Right forelimb (tissue), 1 donor: ENCODE measurements around the gene MEF2D.

ENCODE experiments used
- DNase-seq: peaks from one replicate; pipeline ENCODE4 v3.0.0-alpha.2; 2018

Gene MEF2D

DNA sequence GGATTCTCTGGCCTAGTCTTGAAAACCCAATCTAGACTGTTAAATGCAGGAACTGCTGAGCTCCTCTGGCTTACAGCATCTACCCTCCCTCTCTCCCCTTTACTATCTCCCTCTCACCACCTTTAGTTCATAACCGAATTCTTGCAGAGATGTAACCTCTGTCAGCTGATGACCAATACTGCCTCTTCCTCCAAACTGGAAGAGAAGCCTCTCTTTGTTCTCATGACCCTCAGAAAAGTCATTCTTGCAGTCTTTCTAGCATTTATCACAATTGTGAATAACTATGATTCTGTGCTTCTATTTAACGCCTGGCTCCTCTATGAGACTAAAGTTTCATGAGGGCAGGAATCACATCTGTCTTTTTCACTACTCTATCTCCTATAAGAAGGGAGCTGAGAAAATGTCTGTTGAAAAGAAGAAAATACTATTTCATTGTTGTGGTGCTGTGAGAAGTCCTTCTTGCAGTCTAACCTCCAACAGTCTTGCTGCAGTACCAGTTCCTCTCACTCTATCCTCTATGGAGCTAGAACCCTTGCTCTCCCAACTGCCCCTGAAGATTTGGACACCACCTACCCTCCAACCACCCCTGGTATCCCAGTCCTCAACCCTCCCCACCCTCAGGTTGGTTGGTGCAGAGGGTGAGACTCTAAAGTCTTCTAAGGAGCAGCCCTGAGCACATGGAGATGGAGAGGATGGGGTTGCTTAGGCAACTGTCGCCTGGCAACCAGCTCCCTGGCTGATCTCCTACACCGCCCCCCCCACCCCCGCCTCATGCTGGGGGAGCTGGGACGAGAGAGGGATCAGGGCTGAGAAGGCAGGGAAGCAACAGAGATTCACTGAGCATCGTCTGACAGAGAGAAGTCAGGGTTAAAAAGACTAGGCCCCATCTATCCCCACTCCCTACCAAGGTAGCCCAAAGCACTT lies 13.9 kb downstream of the MEF2D start:
- no peak for DNase-seq

DNA sequence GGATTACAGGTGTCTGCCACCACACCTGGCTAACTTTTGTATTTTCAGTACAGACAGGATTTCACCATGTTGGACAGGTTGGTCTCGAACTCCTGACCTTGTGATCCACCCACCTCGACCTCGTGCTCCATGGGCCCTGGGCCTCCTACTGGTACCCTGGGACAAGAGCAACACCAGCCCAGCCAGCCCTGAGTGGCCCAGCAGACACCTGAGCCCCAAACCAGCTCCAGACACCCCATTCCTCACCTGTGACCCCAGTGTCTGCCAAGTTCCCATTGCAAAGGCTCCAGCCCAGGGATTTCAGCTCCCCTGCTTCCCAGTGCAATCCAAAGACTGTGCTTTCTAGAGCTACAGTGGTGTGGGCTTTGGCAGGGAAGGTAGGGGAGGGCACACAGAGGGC lies 14.6 kb downstream of the MEF2D start:
- DNase-seq: no peak

DNA sequence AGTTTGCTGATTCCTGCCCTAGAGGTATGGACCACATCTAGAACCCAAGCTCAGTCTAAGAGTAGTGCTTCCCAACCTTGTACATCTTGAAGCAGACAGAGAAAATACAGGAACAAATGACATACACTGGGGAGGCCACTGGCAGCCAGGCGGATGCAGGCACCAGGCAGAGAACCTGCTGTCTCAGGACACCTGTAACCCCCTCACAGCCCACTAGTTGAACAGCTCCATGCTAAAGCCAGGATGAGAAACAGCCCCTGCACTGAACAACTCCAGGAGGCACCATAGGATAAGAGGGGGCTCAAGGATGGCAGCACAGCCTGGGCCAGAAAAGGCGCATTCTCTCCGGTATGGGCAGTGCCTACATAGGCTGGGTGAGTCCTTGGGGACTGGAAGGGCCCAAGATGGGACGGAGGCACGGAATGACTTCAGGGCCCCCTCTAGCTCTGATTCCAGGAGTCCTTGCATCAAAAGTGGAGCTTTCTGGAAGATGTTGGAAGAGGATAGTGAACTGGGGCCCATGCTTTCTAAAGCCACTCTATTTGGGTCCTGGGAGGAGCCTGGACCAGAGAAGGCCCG lies 16.0 kb downstream of the MEF2D start:
- no peak for DNase-seq

DNA sequence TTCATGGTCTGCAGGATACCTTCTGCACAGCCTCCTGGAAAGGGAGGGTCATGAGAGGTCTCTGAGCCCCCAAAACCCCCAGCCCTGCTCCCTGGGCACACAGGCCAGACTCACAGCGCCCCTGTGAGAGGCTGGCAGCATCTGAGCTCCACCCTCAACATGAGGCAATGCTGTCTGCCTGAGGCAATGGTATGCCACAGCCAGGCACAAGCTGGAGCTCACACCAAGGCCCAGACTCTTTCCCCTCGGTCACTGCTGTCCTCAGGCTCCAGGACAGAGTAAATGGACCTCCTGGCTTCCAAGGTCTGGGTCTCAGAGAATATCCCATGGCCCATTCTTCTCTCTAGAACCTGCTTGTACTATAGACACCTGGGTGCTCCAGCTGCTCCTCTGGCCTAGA lies 17.2 kb downstream of the MEF2D start:
- no peak for DNase-seq

DNA sequence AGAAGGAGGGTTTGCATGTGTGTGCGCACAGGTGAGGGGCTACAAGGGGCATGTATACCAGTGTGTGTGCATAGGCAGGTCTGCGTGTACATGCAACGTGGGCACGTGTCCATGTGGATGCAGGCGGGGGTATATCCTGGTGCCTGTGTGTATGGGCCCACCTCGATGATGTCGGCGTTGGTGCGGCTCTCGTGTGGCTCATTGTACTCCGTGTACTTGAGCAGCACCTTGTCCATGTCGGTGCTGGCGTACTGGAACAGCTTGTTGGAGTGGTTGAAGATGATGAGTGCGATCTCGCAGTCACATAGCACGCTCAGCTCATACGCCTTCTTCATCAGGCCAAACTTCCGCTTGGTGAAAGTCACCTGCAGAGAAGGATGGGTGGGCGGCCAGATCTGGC lies 18.3 kb downstream of the MEF2D start:
- no peak for DNase-seq

DNA sequence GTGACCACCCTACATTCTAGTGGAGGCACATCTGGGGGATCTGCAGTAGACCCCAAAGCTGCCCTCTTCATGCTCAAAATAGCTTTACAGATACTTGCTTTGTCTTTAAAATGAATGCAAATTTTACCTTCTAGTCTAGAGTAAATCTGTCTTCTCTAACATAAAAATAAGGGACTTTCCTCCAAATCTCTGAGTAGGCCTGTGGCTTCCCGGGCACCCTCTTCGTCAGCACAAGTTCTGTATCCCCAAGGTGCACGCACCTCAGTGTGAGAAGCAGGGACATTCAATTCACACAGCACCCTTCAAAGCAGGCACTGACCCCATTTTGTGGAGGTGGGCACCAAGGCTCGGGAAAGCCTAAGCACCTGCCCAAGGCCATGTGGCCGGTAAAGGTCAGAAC lies 19.0 kb downstream of the MEF2D start:
- DNase-seq: no peak

DNA sequence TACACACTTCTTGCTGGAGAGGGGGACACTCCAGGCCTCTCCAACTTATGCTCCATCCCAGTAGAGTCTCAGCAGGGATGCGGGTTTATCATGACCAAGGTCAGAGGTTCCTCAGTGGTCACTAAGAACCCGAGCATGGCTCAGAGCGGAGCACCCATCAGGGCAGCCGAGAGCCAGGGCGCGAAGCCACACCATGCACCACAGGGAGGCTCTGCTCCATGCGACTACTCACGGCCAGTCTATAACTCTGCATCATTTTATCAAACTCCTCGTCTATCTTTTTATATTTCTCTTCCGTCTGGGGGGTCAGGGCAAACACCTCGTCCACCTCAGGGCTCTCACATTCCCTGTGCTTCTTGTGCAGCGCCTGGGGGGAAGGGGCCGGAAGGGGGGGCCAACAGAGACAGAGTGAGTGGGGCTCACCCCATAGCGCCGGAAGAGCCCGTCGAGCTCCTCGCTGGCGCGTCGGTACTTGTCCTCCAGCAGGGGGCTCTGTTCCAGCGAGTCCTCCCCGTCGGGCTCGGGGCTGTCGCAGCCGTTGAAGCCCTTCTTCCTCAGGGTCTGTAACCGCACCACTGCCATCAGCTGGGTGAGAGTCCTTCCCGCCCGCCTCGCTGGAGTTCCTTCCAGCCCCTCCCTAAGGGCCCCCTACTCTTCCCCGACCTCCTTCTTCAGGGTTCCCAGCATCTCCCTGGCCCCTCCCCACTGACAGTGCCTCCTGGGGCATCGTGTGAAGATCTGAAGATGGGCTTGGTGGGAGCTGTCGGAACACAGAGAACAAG lies 20.0 kb downstream of the MEF2D start:
- DNase-seq: no peak

DNA sequence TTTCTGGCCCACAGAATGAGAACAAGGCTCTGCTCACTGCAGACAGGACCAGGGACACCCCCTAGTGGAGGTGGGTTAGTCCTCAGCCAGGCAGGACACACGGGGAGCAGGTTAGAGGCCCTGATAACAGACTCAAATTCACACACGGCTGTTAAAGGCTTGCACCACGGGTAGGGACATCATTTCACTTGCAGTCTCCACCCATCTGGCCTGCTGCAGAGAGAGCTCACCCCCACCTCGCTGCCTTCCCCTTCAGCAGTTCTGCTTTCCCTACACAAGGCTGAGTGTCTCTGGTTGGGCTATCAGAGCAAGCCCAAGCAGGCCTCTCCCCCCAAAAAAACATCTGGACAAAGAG lies 20.6 kb downstream of the MEF2D start:
- no peak for DNase-seq

DNA sequence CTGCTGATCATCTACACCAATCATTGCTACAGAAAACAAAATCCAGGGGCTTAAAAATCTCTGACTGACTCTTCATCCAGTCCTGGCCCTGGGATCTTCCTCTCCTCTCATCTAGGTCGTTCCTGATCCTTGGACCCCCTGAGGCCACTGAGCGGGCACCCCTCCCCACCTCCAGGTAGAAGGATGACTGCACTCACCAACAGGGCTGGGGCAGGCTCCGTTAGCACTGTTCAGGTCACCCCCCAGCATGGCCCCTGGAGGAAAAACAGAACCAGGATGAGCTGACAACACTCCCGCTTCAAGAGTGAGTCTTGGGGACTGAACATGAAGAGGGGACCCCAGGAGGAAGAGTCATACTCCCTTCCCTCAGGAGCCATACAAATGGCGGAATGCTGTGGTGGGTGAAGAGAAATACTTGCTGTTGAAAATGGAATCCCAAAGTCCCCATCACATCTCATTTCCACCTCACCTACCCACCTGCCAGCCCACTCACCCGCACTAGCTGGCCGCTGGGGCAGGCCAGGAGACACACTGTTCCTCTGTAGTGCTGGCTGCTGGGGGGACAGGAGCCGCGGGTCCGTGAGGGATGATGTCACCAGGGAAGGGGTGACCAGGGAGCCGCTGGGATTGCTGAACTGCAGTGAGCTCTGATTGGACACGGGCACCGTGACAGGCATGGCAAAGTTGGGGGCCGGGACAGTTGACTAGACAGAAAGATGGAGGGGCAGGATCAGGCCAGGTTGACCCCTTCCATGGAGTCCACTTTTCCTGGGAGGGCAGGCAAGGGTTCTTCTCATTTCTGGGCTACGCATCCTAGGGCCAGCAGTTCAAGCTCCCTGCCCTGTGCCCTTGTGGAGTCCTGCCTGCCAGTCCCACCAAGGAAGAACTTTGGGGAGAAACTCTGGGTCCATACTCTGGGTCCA lies 21.2 kb downstream of the MEF2D start:
- DNase-seq: no peak

DNA sequence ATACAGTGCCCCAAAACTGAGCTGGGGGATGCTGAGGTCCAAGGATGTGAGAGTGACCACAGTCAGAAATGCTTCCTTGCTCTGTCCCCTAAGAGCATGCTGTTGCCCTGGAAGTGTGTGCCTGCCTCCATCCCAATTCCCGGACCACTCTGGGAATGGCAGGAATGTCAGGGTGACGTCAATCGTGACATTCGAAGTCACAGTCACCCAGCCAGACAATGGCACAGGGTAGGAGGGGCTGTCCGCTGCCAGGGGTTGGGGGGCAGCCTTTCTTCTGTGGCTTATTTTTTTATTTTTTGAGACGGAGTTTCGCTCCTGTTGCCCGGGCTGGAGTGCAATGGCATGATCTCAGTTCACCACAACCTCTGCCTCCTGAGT lies 22.3 kb downstream of the MEF2D start:
- no peak for DNase-seq

DNA sequence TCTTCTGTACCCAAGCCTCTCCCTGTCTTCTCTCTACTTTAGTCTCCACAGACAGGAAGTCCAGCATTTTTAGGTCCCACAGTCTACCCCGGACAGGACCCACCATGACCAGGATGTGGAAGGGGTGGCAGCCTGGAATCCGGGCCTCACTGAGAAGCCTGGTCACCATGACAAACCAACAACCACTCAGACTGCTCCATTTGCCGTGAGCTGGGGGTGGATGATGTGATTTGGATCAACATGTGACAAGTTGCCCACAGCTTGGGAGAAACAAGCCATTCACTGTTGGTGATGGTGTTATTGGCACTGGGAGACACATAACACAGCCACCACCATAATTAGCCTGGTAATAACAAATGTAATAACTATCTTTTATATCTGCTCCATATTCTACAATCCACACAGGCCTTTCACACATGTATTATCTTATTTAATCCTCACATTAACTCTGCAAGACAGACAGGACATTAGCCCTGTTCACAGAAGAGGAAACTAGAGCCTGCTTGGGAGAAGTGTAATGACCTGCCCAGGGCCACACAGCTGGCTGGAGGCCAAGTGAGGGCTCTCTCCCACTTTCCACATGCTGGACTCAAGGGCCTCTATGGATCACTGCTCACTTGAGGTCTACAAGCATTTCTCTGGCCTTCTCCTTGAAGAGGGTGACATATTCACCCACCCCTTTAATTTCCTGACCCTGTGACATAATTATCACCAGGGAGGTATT lies 22.9 kb downstream of the MEF2D start:
- no peak for DNase-seq

DNA sequence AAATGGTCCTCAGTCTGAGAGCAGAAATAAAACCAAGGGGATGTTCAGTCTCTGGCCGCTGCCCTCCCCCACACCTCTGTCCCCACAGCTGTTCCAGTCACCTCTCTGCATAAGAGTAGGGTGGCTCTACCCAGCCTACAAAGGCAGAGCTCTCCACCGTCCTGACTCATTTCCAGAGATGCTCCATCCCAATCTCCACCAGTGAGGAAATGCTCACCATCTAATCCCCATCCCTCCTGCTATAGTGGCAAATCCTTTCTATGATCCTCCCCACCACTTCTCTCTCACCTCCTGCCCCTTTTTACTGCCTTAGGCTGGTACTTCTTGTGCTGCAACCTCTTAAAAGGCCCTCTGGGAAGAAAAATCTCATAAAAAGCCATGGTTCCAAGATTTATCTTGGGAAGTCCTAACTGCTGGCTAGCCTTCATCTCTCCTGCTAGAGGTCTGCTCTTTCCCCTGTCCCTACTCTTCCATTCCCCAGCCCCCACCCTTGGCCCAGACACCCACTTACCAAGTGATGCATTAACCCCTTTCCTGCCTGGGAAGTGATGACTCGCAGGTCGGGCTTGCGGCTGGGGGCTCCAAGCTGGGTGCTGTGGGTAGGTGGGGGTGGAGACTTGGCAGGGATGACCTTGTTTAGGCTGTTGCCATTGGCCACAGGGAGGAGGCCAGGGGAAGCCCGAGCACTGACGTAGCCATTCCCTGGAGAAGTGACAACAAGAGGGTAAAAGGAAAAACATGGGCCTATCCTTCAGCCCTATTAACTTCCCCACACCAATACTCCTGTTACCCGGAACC lies 23.9 kb downstream of the MEF2D start:
- DNase-seq: no peak

DNA sequence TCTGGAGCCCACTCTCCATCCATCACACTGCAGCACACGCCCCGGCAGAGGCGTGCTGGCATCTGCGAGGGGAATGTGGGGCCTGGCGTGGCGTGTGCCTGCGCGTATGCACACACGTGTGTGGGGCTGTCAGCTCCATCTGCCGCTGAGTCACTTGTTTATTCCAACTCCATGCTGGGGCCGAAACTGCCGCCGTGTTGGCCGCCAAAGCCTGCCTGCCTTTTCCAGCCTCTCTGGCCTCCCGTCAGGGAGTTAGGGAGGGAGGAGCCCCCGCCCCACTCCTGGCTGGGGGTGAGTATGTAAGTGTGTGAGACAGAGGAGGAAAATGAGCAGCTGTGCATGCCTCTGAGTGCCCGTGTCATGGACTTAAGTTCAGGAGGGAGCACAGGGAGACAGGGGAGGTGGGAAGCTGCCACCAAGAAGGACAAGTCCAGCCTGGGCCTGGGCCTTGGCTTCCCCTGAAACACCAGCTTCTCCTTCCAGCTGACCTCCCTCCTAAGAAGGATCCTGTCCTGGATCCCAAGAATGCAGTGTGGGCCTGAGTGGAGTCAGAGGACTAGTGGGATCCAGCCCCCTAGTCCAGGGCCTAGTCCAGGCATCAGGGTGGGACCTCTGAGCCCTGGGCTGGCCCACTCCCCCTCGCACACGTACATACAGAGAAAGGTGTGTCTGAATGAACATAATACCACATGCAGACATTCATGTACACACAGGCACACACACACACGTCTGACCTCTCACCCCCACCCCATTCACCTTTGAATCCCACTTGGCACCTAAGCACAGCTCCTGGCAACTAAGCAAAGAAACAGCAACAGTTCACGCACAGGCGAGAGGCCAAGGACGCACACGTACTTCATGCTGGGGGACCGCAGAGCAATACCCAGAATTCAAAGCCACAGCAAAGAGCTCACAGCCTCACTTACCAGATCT lies 24.7 kb downstream of the MEF2D start:
- DNase-seq: no peak

DNA sequence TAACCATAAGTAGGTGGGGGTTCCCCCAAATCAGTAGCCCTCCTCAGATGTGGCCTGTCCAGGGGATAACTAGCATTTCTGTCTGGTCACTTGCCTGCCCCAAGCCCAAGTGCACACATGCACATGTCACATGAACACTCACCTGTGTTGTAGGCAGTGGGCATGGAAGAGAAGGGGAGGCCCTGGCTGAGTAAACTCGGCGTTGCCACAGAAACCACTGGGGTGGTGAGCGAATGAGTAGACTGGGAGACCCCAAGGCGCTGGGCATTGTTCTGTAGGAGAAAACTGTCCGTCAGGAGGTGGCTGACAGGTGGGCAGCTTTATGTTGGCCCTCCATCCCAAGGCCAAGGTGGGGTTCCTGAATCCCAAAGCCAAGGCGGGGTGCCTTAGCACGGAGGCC lies 25.6 kb downstream of the MEF2D start:
- DNase-seq: no peak

DNA sequence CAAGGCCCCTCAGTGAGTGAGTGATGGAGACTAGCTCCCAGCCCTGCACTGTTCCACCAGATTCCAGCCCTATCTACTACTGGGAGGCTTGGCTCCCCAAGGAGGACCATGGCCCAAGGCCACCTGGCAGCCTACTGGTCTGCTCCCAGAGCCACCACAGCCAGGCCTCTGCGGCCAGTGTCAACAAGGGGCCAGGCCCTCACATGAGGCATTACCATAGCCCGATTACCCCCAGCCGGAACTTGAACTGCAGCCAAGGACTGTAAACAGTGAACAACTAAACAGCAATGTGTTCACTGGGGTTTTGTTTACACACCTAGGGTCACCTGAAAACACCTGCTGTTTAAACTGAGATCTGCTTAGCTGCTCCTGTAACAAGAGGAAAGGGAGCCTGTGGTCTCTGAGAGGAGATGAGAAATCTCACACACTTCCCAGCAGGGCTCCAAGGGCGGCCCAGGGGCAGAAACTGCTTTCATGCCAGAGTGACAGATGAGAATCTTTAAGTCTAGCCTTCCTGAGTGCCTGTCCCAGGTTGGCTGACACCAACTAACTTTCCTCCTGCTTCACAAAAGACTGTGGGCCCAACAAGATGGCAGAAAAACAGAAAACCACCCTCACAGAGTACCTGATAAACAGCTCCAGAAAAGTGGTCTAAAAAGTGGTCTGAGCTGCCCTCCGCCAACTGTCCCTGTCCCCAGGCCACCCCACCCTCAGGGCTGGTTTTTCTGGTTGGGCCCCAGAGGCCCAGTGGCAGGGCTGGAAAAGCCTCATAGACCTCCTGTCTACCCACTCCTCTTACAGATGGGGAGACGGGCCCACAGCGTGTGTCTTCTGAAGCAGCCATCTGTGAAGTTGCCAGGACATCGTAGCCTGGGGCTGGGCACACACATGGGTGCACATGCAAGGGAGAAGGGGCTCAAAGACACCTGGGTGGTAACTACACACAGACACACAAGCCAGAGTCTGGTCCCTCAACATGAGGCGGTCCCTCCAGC lies 28.8 kb downstream of the MEF2D start:
- no peak for DNase-seq

DNA sequence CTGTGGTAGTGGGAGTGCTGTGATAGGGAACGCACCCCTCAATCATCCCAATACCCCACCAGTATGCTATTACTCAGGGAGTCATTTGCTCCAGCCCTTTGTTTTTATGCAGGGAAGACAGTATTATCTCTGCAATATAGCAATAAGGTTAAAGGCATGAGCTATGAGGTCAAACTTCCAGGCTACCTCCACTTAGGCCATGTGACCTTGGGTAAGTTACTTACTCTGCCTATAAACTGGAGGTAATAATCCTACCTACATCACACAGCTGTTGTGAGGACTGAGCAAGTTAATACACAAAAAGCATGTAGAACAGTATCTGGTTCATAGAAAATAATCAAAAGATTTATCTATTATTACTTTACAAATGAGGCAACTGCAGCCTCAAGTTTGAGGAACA lies 30.1 kb downstream of the MEF2D start:
- DNase-seq: no peak

DNA sequence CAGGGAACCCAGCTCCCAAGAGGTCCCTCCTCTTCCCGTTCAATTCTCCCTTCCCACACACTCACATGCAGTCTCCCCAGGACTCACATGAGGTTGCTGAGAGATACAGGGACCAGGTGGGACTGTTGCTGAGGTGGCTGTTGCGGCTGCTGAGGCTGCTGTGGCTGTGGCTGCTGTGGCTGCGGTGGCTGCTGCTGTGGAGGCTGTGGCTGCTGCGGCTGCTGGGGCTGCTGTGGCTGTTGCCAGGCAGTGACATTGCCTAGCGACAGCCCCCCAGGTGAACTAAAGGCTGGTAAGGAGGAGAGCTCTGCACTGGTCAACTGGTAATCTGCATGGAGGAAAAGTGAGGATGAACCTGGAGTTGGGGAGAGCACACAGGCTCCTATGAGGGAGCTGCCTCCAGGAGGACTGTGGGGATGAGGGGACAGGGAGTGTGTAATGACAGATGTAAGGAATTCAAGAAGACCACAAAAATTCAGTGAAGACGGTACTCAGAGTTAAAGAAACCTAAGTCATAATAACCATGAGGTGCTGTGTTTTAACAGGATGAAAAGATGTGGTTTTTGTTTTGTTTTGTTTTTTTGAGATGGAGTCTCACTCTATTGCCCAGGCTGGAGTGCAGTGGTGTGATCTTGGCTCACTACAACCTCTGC lies 31.8 kb downstream of the MEF2D start:
- no peak for DNase-seq

DNA sequence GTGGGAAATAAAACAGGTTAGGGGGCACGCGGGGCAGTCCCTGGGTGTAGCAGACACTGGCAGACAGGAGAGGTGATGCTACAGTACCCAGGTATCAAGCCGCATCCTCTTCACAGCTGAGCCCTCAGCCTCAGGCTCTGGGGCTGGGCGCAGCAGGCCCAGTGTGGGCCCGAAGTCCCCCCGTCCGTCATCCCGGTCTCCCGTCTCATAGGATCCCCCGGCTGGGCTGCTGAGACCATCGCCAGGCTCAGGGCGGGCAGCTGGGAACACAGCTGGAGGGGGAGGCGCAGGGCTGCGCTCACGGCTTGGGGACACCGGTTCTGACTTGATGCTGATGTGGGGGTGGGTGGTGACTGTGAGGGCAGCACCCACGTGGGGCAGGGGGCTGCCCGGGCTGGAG lies 32.7 kb downstream of the MEF2D start:
- DNase-seq: no peak
